ENCODE measurements around the gene THSD7B.

The THSD7B gene

DNA sequence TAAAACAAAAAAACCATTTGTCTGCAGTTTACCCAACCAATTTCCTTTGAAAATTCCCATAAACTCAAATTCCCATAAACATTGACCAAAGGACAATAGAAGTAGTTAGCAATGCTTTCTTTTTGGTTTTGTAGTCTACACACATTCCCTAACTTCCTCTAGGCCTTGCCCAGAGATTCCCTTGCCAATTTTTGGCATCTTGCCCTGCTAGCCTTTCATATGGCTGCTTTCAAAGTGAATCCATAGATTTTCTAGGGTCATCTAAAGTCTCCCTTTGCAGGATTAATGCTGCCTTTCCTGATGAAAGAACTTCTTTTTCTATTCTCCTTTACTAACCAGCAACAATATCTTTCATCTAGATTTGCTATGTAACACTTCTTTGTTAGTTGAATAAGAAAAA is 33.4 kb downstream of the THSD7B start:
- no peak overlapping the region for H3K9ac ChIP-seq (ENCODE audit: low read depth in 1 of 2, low read length in 2 of 2)
- H3K27ac ChIP-seq (ENCODE audit: low read depth, low read length), result no peak overlapping the region
- no peak overlapping the region for H3K4me3 ChIP-seq (ENCODE audit: low read depth in 1 of 2, low read length in 2 of 2)
- no peaks in the 10 kb centered on the region for H3K36me3 ChIP-seq (ENCODE audit: control insufficient read depth in 1 of 2, insufficient read depth in 2 of 2, low read length in 2 of 2)
- H3K9me3 ChIP-seq (ENCODE audit: control insufficient read depth in 1 of 2, low read length in 2 of 2), result no peaks in the 10 kb centered on the region
- H3K4me1 ChIP-seq (ENCODE audit: control insufficient read depth in 1 of 2, insufficient read depth in 2 of 2, low read length in 2 of 2), result no peaks in the 10 kb centered on the region
- no peaks in the 10 kb centered on the region for H3K27me3 ChIP-seq (ENCODE audit: control insufficient read depth in 1 of 2, insufficient read depth in 2 of 2, low read length in 2 of 2)

DNA sequence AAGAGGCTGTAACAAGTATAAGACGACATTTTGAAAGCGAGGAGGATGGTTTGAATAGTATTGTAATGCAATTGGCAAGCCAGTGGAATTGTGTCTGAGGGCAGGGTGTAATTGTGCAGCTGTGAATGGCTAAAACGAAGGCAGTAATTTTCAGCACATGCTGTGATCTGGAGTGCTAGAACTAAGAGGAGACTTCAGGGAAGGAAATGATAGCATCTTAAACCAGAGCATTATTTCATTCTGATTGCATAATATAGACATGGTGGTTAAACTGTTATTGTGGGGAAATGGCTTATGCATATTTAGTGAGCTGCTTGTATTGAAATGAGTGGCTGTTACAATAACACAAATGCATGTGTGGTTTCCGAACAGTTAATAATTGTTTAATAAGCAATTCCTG is 36.3 kb downstream of the THSD7B start:
- H3K27me3 ChIP-seq (ENCODE audit: control insufficient read depth in 1 of 2, insufficient read depth in 2 of 2, low read length in 2 of 2), result no peaks in the 10 kb centered on the region
- peaks cover 0 to 4% of the 10 kb centered on the region in 2 donors for H3K9me3 ChIP-seq (ENCODE audit: control insufficient read depth in 1 of 2, low read length in 2 of 2)
- no peak overlapping the region for H3K27ac ChIP-seq (ENCODE audit: low read depth, low read length)
- no peak overlapping the region for H3K9ac ChIP-seq (ENCODE audit: low read depth in 1 of 2, low read length in 2 of 2)
- H3K36me3 ChIP-seq (ENCODE audit: control insufficient read depth in 1 of 2, insufficient read depth in 2 of 2, low read length in 2 of 2), result no peaks in the 10 kb centered on the region
- H3K4me1 ChIP-seq (ENCODE audit: control insufficient read depth in 1 of 2, insufficient read depth in 2 of 2, low read length in 2 of 2), result no peaks in the 10 kb centered on the region
- no peak overlapping the region for H3K4me3 ChIP-seq (ENCODE audit: low read depth in 1 of 2, low read length in 2 of 2)

DNA sequence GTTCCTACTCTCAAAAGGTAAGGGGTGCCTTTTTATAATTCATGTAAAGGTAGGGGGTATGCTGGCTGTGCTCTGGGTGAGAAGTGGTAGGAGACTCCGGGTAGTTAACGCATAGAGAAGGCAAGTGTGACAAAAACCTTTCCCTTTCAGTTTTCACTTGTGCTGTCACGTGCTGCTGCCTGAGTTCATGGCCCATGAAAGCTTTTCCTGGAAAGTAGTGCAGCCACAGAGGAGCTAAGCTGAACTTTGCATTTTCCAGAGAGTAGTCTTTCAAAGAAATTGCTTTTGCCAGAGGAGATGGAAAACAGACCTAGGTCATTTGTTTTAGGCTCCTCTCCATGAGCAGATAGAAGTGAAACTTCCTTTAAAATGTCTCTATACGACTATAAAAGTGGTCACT is 44.7 kb downstream of the THSD7B start:
- H3K4me3 ChIP-seq (ENCODE audit: low read depth in 1 of 2, low read length in 2 of 2), result no peak overlapping the region
- no peak overlapping the region for H3K27ac ChIP-seq (ENCODE audit: low read depth, low read length)
- H3K4me1 ChIP-seq (ENCODE audit: control insufficient read depth in 1 of 2, insufficient read depth in 2 of 2, low read length in 2 of 2), result no peaks in the 10 kb centered on the region
- H3K9me3 ChIP-seq (ENCODE audit: control insufficient read depth in 1 of 2, low read length in 2 of 2), result peaks cover 0 to 4% of the 10 kb centered on the region in 2 donors
- no peak overlapping the region for H3K9ac ChIP-seq (ENCODE audit: low read depth in 1 of 2, low read length in 2 of 2)
- no peaks in the 10 kb centered on the region for H3K36me3 ChIP-seq (ENCODE audit: control insufficient read depth in 1 of 2, insufficient read depth in 2 of 2, low read length in 2 of 2)
- no peaks in the 10 kb centered on the region for H3K27me3 ChIP-seq (ENCODE audit: control insufficient read depth in 1 of 2, insufficient read depth in 2 of 2, low read length in 2 of 2)

DNA sequence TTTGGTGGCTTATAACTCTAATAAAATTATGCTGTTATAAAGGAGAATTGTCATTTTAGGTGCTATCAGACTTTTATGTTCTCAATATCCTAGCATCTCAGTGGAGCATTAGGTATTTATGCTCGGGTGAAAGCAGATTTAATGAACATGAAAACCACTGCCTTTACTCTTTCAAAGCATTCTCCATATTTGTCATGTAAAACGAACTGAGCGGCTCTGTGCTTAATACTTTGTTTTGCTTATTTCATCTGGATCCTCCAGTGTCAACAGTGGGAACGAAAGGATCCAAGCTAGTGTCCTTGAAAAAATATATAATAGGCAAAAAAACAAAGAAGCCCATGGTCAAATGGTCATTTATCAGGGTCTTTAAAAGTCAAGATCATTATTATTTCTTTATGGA is 53.5 kb downstream of the THSD7B start:
- H3K27me3 ChIP-seq (ENCODE audit: control insufficient read depth in 1 of 2, insufficient read depth in 2 of 2, low read length in 2 of 2), result no peaks in the 10 kb centered on the region
- H3K9me3 ChIP-seq (ENCODE audit: control insufficient read depth in 1 of 2, low read length in 2 of 2), result no peaks in the 10 kb centered on the region
- no peak overlapping the region for H3K27ac ChIP-seq (ENCODE audit: low read depth, low read length)
- H3K4me3 ChIP-seq (ENCODE audit: low read depth in 1 of 2, low read length in 2 of 2), result no peak overlapping the region
- no peaks in the 10 kb centered on the region for H3K4me1 ChIP-seq (ENCODE audit: control insufficient read depth in 1 of 2, insufficient read depth in 2 of 2, low read length in 2 of 2)
- H3K36me3 ChIP-seq (ENCODE audit: control insufficient read depth in 1 of 2, insufficient read depth in 2 of 2, low read length in 2 of 2), result no peaks in the 10 kb centered on the region
- H3K9ac ChIP-seq (ENCODE audit: low read depth in 1 of 2, low read length in 2 of 2), result no peak overlapping the region

DNA sequence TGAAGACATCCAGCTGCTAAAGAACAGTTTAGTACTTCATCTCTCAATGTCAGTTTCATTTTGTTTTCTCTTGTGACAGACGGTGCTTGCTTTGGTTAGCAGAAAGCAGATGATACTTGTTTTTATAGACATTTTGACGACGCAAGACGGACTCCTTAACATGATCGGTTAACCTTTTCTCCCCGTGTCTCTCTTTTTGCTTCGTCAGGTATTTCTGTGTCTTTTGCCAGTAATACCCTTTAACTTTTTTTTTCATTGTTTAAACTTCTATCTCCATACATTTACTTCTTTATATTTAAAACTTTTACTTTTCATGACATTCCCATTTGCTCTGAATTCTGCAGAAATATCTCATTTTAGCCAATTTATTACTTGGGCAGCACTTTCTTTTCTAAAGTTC is 57.9 kb downstream of the THSD7B start:
- H3K4me3 ChIP-seq (ENCODE audit: low read depth in 1 of 2, low read length in 2 of 2), result no peak overlapping the region
- no peak overlapping the region for H3K27ac ChIP-seq (ENCODE audit: low read depth, low read length)
- no peaks in the 10 kb centered on the region for H3K27me3 ChIP-seq (ENCODE audit: control insufficient read depth in 1 of 2, insufficient read depth in 2 of 2, low read length in 2 of 2)
- H3K9me3 ChIP-seq (ENCODE audit: control insufficient read depth in 1 of 2, low read length in 2 of 2), result no peaks in the 10 kb centered on the region
- no peak overlapping the region for H3K9ac ChIP-seq (ENCODE audit: low read depth in 1 of 2, low read length in 2 of 2)
- no peaks in the 10 kb centered on the region for H3K36me3 ChIP-seq (ENCODE audit: control insufficient read depth in 1 of 2, insufficient read depth in 2 of 2, low read length in 2 of 2)
- H3K4me1 ChIP-seq (ENCODE audit: control insufficient read depth in 1 of 2, insufficient read depth in 2 of 2, low read length in 2 of 2), result no peaks in the 10 kb centered on the region

DNA sequence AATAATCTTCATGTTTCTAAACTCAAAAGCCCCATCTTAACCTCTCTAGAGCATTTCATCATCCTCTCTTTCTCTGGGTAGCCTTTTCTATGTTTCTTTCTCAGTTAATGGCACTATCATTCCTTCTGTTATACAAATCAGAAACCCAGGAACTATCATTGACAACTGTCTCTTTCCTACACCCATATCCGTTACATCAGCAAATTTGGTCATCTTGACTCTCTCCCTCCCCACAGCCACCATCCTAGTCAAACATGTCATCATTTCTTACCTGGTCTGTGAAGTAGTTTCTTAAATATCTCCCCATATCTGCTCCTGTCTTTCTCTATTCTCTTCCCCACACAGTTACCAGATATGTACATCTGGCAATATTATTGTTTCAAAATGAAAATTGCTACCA is 62.8 kb downstream of the THSD7B start:
- H3K27ac ChIP-seq (ENCODE audit: low read depth, low read length), result no peak overlapping the region
- no peaks in the 10 kb centered on the region for H3K36me3 ChIP-seq (ENCODE audit: control insufficient read depth in 1 of 2, insufficient read depth in 2 of 2, low read length in 2 of 2)
- no peaks in the 10 kb centered on the region for H3K27me3 ChIP-seq (ENCODE audit: control insufficient read depth in 1 of 2, insufficient read depth in 2 of 2, low read length in 2 of 2)
- no peaks in the 10 kb centered on the region for H3K4me1 ChIP-seq (ENCODE audit: control insufficient read depth in 1 of 2, insufficient read depth in 2 of 2, low read length in 2 of 2)
- no peak overlapping the region for H3K9ac ChIP-seq (ENCODE audit: low read depth in 1 of 2, low read length in 2 of 2)
- no peaks in the 10 kb centered on the region for H3K9me3 ChIP-seq (ENCODE audit: control insufficient read depth in 1 of 2, low read length in 2 of 2)
- H3K4me3 ChIP-seq (ENCODE audit: low read depth in 1 of 2, low read length in 2 of 2), result no peak overlapping the region

DNA sequence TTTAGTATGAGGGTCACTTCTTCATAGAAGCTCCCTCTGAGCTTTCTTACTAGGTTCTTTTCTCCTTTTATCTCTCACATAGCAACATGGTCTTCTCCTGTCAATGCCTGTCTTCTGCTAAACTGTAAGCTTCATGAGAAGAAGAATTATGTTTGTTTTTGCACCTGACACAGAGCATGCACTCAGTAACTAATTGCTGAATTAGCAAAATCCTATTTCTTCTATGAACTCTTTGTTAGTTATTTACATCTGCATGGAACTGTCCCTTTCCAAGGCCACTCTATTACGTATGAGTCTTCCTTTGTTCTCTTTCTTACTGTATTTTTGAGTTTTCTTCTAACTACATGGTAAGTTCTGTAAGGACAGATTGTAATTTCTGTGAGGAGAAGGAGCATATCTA is 63.4 kb downstream of the THSD7B start:
- Histone ChIP-seq H3K36me3 (ENCODE audit: control insufficient read depth in 1 of 2, insufficient read depth in 2 of 2, low read length in 2 of 2) (no peaks in the 10 kb centered on the region), H3K4me3 (ENCODE audit: low read depth in 1 of 2, low read length in 2 of 2) (no peak overlapping the region), H3K27ac (ENCODE audit: low read depth, low read length) (no peak overlapping the region), H3K9me3 (ENCODE audit: control insufficient read depth in 1 of 2, low read length in 2 of 2) (no peaks in the 10 kb centered on the region), H3K4me1 (ENCODE audit: control insufficient read depth in 1 of 2, insufficient read depth in 2 of 2, low read length in 2 of 2) (no peaks in the 10 kb centered on the region), H3K27me3 (ENCODE audit: control insufficient read depth in 1 of 2, insufficient read depth in 2 of 2, low read length in 2 of 2) (no peaks in the 10 kb centered on the region), H3K9ac (ENCODE audit: low read depth in 1 of 2, low read length in 2 of 2) (no peak overlapping the region)

DNA sequence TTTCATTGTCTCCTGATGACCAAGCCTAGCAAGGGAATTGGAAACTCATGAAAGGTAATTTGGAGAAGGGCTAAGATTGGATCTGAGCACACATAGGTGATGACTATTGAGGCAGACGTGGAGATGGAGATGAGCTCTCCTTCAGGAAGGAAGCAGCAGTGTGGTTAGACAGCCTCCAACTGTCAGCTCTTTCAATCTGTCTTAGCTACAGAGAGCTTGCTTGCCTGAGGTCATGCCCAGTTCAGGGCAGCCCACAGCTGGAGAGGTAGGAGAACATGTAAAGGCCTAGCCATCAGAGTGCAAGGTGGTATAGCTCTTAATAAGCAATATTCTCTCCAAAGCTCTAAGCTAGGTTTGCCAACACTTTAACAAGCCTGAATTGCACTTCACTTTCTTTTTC is 79.2 kb downstream of the THSD7B start:
- H3K27ac ChIP-seq (ENCODE audit: low read depth, low read length), result no peak overlapping the region
- H3K4me1 ChIP-seq (ENCODE audit: control insufficient read depth in 1 of 2, insufficient read depth in 2 of 2, low read length in 2 of 2), result no peaks in the 10 kb centered on the region
- no peaks in the 10 kb centered on the region for H3K9me3 ChIP-seq (ENCODE audit: control insufficient read depth in 1 of 2, low read length in 2 of 2)
- no peak overlapping the region for H3K4me3 ChIP-seq (ENCODE audit: low read depth in 1 of 2, low read length in 2 of 2)
- H3K9ac ChIP-seq (ENCODE audit: low read depth in 1 of 2, low read length in 2 of 2), result no peak overlapping the region
- H3K36me3 ChIP-seq (ENCODE audit: control insufficient read depth in 1 of 2, insufficient read depth in 2 of 2, low read length in 2 of 2), result no peaks in the 10 kb centered on the region
- H3K27me3 ChIP-seq (ENCODE audit: control insufficient read depth in 1 of 2, insufficient read depth in 2 of 2, low read length in 2 of 2), result no peaks in the 10 kb centered on the region

DNA sequence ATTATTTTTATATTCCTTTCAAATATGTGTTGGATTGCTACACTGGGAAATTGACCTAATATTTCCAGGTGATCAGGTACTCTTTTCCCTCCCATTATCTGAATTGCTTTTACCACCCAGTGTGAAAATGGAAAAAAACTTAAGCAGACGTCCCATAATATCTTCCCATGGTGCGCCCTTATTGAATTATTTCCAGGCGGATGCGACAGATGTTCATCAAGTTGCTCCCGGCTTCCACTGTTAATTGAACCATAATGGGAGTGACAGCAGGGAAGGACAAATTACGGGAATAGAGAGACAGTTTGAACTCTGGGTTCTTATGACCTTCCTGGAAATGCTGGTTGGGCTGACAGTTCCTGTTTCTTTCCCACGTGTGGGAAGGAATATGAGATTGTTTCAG is 93.3 kb downstream of the THSD7B start:
- H3K9ac ChIP-seq (ENCODE audit: low read depth in 1 of 2, low read length in 2 of 2), result no peak overlapping the region
- H3K27ac ChIP-seq (ENCODE audit: low read depth, low read length), result no peak overlapping the region
- no peaks in the 10 kb centered on the region for H3K4me1 ChIP-seq (ENCODE audit: control insufficient read depth in 1 of 2, insufficient read depth in 2 of 2, low read length in 2 of 2)
- H3K36me3 ChIP-seq (ENCODE audit: control insufficient read depth in 1 of 2, insufficient read depth in 2 of 2, low read length in 2 of 2), result no peaks in the 10 kb centered on the region
- no peak overlapping the region for H3K4me3 ChIP-seq (ENCODE audit: low read depth in 1 of 2, low read length in 2 of 2)
- H3K27me3 ChIP-seq (ENCODE audit: control insufficient read depth in 1 of 2, insufficient read depth in 2 of 2, low read length in 2 of 2), result no peaks in the 10 kb centered on the region
- H3K9me3 ChIP-seq (ENCODE audit: control insufficient read depth in 1 of 2, low read length in 2 of 2), result peaks cover 0 to 4% of the 10 kb centered on the region in 2 donors

DNA sequence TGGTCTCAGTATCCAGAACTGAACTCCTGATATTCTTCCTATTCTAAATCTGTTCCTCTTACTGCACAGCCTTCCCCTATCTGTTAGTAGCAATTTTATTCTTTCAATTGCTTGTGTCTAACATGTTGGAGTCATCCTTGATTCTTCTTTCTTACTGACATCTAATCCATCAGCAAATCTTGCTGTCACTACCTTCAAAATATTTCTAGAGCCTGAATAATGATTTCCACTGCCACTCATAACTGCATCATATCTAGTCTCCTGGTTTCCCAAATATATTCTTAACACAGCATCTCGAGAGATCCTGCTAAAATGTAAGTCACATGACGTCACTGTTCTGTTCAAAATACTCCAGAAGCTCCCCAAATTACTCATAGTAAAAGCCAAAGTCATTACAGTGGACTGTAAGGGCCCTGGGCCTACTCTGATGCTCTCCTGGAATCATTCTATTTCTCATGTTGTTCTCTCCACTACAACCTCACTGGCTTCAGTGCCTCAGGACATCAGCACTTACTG is 95.2 kb downstream of the THSD7B start:
- H3K9ac ChIP-seq (ENCODE audit: low read depth in 1 of 2, low read length in 2 of 2), result no peak overlapping the region
- no peaks in the 10 kb centered on the region for H3K27me3 ChIP-seq (ENCODE audit: control insufficient read depth in 1 of 2, insufficient read depth in 2 of 2, low read length in 2 of 2)
- no peaks in the 10 kb centered on the region for H3K4me1 ChIP-seq (ENCODE audit: control insufficient read depth in 1 of 2, insufficient read depth in 2 of 2, low read length in 2 of 2)
- H3K4me3 ChIP-seq (ENCODE audit: low read depth in 1 of 2, low read length in 2 of 2), result no peak overlapping the region
- H3K36me3 ChIP-seq (ENCODE audit: control insufficient read depth in 1 of 2, insufficient read depth in 2 of 2, low read length in 2 of 2), result no peaks in the 10 kb centered on the region
- H3K27ac ChIP-seq (ENCODE audit: low read depth, low read length), result no peak overlapping the region
- H3K9me3 ChIP-seq (ENCODE audit: control insufficient read depth in 1 of 2, low read length in 2 of 2), result peaks cover 0 to 4% of the 10 kb centered on the region in 2 donors

DNA sequence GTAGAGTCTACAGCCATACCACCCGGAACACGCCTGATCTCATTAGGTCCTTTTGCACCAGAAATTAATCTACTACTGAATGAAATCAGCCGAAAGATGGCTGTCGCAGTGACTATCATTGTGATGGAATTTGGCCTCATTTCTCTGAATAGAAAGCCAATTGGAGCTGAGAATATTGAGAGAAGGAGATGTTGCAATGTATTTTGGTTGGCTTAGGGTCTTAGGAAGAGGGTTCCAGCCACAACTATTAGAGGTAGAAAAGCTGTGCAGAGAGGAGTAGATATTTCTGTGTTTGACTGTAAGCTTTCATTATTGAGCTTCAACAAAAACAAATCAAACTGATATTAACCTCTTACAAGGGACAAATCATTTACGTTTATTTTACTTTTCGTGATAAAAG is 98.1 kb downstream of the THSD7B start:
- no peak overlapping the region for H3K9ac ChIP-seq (ENCODE audit: low read depth in 1 of 2, low read length in 2 of 2)
- H3K9me3 ChIP-seq (ENCODE audit: control insufficient read depth in 1 of 2, low read length in 2 of 2), result no peaks in the 10 kb centered on the region
- no peaks in the 10 kb centered on the region for H3K4me1 ChIP-seq (ENCODE audit: control insufficient read depth in 1 of 2, insufficient read depth in 2 of 2, low read length in 2 of 2)
- H3K27ac ChIP-seq (ENCODE audit: low read depth, low read length), result no peak overlapping the region
- H3K4me3 ChIP-seq (ENCODE audit: low read depth in 1 of 2, low read length in 2 of 2), result no peak overlapping the region
- H3K27me3 ChIP-seq (ENCODE audit: control insufficient read depth in 1 of 2, insufficient read depth in 2 of 2, low read length in 2 of 2), result no peaks in the 10 kb centered on the region
- no peaks in the 10 kb centered on the region for H3K36me3 ChIP-seq (ENCODE audit: control insufficient read depth in 1 of 2, insufficient read depth in 2 of 2, low read length in 2 of 2)

Measured in duodenal mucosa (tissue), 2 donors.